OCI-LY1 (cell line): ENCODE measurements around the gene UCP3.

Experiments used
- EZH2 ChIP-seq: fragments of 200-600 bp; sonication (generic), shearing (Covaris generic); IDR thresholded peaks from 2 replicates; pipeline ENCODE4 v1.8.0; 2017; ENCODE audit warnings: borderline replicate concordance, mixed run types, mild to moderate bottlenecking, antibody characterized with exemption, low read length, moderate library complexity, mixed read lengths
- TF ChIP-seq, protein P1 (sequence below): fragments of 200-600 bp; sonication (generic), shearing (Covaris generic); IDR thresholded peaks from 2 replicates; pipeline ENCODE4 v1.5.1; 2017; ENCODE audit warnings: mild to moderate bottlenecking, antibody characterized with exemption, low read length, moderate library complexity, mixed read lengths

GRCh38 chr11:74002832-74003231 lies 6.1 kb downstream of the UCP3 start:
- TF ChIP-seq, protein P1, sequence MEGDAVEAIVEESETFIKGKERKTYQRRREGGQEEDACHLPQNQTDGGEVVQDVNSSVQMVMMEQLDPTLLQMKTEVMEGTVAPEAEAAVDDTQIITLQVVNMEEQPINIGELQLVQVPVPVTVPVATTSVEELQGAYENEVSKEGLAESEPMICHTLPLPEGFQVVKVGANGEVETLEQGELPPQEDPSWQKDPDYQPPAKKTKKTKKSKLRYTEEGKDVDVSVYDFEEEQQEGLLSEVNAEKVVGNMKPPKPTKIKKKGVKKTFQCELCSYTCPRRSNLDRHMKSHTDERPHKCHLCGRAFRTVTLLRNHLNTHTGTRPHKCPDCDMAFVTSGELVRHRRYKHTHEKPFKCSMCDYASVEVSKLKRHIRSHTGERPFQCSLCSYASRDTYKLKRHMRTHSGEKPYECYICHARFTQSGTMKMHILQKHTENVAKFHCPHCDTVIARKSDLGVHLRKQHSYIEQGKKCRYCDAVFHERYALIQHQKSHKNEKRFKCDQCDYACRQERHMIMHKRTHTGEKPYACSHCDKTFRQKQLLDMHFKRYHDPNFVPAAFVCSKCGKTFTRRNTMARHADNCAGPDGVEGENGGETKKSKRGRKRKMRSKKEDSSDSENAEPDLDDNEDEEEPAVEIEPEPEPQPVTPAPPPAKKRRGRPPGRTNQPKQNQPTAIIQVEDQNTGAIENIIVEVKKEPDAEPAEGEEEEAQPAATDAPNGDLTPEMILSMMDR: no peak
- no peak for TF ChIP-seq EZH2
